GM19043 (cell line): ENCODE measurements around the gene SH2D1B.

Experiments
- ATAC-seq: cut with Tn5 transposase; IDR thresholded peaks from one replicate; pipeline ENCODE4 v1.9.1; 2021; ENCODE audit warnings: low read depth; ENCODE audit not compliant: unreplicated experiment

SH2D1B gene

DNA sequence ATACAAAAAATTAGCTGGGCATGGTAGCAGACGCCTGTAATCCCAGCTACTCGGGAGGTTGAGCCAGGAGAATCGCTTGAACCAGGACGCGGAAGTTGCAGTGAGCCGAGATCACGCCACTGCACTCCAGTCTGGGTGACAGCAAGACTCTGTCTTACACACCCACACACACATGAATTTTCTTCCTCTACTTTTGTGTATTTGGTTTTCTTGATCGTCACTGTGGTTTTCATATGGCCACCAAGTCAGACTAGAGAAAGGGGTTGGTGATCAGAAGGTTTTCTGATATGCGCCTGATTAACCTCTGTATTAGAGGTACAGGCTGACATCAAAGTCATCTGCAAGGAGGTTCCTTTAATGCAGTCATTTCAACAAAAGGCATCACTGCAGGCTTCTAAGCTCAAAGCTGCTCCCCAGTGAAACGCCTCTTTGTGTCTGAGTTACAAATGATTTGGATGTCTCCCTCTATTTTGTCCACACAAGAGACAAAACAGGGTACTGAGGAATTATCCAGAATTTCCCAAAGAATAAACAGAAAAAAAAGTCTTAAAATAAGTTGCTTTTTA lies 11.1 kb downstream of the SH2D1B start:
- no peak for ATAC-seq

DNA sequence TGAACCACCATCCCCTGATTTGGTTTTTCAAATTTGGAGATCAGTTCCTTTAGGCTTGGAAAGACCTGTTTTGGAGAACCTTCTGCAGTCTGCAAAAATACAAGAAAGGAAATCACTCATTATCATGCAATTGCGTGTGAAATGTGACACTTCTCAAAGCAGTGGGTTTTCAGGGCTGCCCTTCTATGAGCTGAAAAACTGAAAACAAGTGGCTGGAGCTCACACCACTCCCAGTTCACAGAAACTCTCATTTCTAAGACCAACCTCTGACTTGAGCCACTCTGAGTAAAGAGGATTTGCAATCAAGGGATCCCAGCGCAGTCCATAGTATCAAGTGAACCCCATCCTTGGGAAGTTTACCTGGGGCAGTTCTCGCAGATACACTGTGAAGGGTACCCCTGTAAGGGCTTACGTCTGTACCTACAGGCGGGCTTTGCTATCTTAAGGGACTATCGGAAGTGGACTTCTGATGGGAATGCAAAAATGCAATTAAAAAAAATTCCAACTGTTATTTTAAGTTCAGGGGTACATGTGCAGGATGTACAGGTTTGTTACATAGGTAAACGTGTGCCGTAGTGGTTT lies 12.8 kb downstream of the SH2D1B start:
- ATAC-seq: no peak

DNA sequence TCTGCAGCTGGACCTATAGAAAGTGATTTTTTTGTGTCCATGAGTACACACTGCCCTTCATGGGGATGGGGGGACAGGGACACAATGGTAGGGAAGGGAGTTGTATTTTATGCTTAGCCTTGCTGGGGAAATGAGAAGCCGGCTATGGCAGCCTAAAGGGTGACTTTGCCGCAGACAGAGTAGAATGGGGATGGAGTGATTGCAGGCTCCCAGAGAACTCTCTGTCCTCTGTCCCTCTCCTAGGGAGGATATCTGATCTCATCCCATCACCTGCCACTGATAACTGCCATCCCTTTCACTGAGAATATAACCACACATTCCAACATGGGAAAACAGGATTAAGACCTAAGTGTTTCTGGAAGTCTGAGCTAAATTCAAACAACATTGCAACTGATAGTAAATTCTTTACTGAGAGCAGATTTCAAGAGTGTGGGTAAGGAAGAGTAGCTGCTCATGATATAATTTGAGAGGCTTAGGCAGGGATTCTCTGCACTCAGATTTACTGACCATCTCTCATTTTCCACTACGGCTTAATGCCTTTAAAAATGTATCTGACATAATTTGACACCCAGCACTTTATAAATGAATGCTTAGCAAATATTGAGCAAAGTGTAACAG lies 13.9 kb downstream of the SH2D1B start:
- ATAC-seq: no peak

DNA sequence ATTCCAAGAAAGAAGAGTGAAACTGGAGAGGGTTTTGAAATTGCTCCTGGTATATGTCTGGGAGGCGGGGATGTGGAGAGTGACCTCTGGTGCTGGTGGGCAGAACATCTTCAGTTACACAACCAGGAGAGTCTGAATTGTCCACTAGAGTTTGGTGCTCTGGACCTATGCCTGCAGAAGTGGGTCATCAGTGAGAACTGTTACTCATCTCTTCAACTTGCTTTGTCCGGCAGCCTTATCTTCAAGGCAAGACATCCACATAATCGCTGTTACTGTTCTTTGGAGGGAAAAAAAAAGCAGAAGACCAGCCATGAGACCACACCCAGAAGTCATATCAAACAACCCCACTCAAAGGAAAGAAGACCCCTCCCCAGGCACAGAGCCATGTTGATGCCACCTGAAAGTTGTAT lies 14.9 kb downstream of the SH2D1B start:
- ATAC-seq: no peak

DNA sequence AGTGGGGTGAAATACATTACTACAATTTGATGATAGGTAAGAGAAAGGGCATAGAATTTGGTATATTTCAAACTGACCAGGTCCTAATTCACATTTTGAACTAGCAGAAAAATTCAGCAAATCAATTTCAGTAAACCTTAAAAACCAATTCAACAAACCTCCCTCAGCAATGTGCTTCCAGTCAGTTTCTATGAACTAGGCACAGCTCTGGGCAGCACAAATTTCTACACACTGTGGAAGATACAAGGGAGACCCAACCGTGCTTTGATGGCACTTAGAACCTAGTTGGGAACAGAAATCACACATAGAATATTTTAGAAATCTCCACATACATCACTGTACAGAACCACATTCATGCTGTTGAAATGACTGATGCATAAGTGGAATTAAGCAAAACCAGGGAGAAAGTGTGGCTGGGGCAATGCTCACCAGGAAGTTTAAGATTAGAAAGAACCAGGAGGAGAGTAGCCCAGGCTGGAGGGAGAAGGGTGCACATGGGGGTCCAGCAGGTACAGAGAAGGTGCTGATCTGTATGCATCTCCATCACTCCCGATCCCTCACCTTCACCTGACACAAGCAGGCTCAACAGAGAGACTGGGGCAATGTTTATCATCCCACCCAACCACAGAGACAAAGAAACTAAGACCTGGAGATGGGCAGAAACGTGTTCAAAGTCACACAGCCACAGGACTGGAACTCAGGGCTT lies 15.6 kb downstream of the SH2D1B start:
- ATAC-seq: no peak

DNA sequence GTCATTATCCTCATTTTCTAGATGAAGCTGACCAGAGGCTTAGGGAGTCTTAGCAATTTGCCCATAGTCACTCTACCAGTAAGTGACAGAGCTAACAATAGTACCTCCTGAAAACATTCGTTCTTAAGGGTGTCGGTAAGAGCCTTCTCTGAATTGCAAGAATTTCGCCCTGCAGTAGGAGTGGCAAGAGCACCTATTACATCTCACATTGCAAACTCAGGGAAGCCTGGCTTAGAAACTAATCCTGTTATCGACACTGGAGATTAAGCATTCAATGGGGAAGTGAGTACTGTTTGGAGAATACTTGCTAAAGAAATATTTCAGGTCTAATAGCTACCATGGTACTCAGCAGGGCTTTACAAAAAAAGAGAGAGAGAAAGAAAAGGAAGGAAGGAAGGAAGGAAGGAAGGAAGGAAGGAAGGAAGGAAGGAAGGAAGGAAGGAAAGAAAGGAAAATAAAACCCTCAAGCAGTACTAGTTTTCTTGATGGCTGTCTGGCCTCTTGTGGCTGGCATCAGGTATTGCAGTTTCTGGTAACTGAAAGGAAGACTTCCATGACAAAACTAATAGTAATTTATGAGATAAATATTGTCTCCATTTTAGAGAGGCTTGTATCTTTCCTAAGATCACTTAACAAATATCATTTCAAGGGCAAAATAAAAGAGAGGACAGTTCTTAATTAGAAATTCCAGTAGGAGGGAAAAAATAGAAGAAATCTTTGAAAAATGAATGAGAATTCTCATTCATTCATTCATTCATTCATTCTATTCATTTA lies 20.0 kb downstream of the SH2D1B start:
- no peak for ATAC-seq

DNA sequence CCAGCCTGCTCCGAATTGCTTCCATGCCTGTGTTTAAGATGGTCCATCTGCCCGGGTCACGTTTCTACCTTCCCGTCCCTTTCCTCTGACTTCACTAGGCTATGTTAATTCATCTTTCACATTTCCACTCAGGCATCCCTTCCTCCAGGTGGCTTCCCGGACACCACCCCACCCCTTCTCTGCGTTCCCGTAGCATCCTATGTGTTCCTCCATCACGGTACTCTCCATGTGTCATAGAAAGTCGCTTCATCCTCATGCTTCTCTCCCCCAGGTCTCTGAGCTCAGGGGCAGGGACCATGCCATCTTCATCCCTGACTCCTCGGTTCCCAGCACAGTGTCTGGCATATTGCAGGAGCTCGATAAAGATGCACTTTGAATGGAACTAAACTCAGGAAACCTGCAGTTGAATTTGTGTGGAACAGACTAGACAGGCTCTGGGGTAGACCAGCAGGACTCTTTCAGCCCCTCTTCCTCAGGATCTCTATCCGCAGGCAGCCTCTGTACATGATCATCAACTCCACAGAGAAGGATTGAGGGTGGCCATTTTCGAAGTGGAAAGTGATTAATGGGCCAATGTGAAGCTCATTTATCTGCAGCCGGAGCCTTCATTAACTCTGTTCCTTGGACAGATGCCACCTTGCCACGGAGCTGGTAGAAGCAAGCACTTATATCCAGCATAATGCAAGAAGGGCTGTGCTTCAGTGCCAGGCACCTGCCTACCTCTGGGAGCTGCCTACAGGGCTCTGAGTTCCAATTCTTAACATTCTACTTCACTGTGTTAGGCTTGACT lies 21.3 kb downstream of the SH2D1B start:
- no peak for ATAC-seq

DNA sequence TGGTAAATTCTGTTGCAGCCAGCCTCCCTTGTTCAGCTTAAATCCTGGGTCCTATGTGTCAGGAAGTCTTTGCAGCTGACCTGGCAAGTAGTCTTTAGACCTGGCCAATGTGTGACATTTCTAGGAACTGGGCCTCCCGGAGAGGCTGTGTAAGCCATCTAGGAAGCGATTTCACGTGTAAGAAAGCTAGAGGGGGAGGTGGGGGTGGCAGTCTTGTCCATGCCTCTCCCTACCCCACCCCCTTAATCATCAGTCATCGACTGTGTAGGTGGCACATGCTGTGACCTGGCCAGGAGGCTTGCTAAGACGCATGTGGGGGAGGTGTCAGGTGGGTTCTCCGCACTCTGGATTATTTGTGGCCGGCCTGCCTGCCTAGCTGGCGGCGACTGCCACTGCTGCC lies 22.0 kb downstream of the SH2D1B start:
- ATAC-seq: no peak

DNA sequence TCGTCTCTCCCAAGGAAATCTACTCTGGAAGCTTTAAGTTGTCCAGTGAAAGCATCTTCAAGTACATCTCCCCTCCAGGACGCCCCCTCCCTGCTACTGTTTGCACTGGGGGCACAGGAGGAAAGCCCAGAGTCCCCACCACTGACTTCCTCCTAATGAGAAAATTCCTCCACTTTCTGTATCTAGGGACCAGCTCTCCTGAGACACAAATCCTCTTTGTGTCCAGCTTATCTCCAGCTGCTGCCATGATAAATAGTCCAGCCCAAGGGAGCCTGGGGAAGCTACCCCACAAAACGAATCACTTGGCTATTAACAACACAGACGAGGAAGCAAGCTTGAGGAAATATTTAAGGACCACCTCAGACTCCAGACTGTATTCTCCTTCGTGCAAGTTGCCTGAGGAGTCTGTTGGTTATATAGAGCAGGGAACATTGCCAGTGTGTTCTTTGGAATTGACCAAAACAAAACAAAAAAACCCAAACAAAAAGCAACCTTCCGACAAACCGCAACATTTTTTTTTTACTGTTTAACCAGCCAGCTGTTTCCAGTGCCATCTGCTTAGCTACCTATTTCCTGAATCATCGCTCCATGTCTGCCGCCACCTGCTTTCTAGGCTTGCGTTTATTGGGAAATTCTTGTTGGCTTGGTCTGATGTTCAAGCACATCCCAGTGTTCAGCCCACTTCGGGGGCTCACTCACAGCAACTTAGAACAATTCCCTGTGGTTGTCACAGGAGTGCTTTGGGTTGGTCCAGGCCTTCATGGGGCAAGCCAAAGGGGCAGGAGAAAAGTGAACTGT lies 22.7 kb downstream of the SH2D1B start:
- no peak for ATAC-seq

DNA sequence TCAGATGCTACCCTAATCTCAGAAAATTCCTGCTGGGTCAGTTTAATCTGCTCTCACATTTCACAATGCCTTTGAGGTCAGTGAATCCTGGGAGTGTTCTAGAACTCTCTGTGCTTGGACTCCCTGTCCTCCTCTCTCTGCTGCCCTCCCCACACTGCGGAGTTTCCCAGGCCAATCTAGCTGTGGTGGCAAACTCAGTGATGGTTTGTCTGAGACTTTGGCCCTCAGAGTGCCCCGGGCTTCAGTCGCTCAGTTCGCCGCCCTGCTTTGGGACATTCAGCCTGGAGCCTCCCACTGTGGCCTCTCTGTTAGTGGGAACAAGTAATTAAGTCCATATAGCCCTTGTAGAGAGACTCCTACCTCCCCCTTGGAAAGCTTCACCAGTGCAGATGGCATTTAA lies 23.3 kb downstream of the SH2D1B start:
- no peak for ATAC-seq

DNA sequence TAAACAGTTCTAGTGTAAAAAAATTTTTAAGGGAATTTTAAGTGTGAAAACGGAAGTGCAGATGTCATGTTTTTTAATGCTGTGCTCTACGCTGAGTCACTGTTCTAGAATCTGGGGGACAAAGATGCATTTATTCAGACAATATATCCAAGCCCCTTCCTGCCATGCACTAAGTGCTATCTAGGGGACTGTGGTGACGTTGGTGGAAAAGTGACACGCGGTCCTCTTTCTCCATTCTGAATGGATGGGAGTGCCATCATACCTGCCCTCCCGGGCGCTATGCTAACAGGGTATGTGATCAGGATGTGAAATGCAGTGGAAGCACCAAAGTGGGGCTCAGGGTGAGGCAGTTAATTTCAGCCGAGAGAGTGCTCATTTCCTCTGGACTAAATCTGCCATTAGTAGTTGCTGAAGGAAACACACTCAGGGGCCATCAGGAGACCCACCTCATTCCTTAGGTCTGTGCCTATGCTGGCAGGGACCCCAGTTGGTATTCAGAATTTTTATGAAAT lies 23.8 kb downstream of the SH2D1B start:
- ATAC-seq: no peak

DNA sequence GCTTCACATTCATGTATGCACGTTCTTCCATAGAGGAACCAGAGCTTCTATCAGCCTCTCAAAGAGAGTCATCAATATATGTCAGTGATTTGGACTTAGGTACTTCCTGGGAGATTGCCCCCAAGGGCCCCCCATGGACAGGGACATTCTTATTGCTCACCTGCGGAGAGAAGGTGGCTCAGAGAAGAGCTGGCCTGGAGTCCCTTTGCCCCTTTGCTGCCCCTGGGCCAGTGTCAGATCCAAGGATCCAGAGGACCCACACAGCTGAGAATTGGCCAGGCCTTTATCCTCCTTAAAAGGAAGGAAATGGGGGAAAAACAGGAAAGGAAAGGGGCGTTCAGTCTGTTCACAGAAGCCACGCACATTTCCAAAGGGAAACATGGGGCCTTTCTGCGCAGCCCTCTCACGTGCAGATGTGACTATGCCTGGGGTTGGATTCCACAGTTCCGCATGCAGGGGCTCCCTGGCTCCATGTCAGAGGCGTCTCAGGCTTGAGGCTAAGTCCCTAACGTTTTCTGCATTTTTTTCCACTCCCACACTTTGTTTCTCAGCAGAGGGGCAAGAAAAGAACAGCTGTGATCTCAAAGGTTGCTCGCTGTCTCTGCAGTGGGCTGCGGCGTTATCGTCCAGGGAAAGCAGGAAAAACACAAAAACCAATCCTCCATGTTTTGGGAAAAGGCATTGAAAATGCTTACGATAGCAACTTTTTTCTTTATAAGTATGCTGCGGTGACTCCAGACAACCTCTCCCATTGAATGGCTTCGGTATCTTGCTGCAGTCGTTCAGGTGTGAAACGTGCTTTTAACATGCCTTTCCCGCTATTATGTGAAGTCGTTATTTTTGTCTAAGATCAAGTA lies 24.5 kb downstream of the SH2D1B start:
- ATAC-seq: no peak

DNA sequence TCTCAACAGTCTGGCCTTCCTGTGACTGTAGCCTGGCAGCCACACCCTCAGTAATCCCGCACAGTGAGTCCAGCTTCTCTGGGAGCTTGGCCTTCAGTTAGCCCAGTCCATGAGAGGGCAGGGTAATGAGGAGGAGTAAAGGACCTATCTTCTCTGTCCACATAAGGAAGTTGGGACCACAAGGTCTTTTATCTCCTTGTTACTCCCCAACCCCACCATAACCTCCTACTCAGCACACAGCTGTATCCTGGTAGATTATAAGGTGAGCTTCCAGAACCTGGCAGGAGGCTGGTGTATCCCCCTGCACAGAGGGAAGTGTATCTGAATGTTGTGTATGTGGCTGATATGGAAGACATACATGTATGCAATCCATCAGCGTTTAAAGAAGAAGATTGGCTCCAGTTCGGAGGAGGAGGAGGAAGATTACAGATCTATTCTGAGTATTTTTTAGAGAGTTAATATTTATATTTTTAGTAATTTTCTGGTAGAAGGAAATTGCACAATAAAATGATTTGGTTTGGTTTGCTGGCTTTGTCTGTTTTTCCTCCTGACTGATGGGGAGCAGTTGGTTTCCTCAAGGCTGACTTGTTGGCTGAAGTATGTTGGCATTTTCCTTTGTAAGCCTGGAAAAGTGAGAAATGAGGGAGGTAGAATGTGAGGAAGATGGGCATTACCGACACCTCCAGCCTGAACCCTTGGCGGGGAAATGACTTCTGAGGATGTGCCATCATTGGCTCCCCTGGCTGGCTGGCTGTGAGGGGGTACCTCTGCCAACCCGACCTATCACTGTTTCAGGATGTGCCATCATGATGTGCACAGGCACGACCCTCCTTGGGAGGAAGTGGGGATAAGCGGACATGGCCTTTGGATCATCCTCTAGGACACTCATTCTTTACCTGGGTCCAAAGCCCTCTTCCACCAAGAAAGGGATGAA lies 25.4 kb downstream of the SH2D1B start:
- ATAC-seq: no peak

DNA sequence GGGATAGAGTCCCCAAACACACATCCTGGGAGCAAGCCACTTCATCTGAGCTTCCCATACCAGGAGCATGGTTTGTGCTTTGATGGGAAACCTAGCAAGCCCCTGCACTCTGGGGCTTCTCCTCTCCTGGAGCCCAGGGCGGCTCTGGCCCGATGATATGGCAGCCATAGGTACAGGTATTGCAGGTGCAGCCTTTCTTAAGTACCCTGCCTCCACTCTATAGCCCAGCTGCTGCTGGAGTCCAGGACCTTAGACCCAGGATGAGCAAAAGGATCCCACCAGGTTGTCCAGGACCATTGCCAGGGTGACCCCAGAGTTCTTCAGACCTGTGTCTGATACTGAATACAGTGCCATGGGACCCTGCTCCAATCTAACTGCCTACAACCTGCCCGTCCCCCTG lies 26.2 kb downstream of the SH2D1B start:
- ATAC-seq: no peak

DNA sequence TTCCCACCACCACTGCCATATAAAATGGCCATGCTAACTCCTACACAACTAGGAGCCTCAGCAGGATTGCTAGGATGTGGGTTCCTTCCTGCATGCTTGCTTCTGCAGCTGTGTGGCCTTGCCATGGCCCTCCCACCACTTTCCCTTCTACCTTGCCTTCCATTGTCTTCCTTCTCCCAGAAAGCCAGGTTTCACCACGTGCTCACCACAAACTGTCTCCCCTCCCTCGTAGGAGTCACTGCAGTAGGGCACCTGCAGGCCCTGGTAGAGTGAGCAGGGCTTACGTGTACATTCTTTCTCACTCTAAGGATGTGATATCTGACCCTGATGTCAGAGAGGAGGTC lies 26.7 kb downstream of the SH2D1B start:
- no peak for ATAC-seq

DNA sequence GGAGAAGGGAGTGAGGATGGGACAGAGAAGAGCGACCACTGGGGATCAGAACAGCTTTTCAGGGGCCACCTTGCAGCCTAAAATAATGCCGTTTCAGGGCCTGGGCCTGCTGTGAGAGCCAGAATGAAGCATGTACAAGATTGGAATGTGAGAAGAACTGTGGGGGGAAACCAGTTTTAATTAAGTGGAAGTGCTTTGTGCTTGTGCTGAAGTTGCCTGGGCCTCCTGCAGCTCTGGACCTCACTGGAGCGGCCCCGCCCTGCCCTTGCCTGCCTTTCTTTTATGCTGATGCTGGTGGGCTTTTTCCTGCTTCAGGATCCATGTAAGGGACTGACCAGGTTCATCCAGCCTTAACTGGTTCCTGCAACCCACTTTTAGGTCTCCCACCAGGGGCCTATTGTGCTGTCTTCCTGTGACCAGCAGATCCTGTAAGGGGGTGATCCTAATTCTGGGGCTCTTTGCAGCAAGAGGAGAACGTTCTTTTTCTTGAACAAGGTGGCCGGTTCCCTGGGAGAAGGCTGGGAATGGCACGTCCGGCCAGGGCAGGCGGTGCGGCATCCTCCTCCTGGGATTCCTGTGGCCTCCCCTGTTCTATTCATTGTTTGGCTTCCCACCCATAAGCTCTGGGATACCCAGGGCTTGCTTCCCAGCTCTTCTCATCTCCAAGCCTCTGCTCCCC lies 27.2 kb downstream of the SH2D1B start:
- ATAC-seq: no peak

DNA sequence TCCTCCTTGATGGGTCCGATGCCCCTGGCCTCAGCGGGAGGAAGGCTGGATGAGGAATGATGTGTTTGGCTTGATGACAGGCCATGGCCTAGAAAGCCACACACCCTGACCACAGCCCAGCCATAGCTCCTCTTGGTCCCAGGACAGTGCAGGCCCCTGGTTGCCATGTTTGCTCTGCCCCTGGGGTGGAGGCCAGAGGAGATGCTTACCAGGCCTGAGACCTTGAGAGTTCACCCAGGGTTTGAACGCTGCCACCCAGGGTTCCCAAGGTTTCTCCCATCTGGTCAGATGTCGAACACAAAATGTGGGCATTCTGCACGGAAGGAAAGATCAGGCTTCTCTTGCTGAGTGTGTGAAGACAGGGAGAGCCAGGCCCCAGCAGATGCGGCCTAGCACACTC lies 27.8 kb downstream of the SH2D1B start:
- ATAC-seq: no peak
